Testis (tissue), 3 donors: ENCODE measurements around the gene NDUFV2. TPM values are rescaled to one million over a fixed set of nuclear protein-coding genes. Genes with fewer than 3 reads are reported as not detected.
"Not testable (repeated sequence)": the region's sequence is repeated elsewhere in the genome, so short reads cannot be mapped to it uniquely, and the experiment has no call there.

Experiments used
- DNase-seq: peaks from one replicate; pipeline ENCODE4 v3.0.0-alpha.2; 2019
- H3K27ac ChIP-seq, 2 donors: fragments of 200-600 bp; sonication (generic); one replicate each; pipeline ENCODE4 v1.5.1; 2019
- H3K27me3 ChIP-seq: fragments of 200-600 bp; sonication (generic); one replicate; pipeline ENCODE4 v1.5.1; 2019
- H3K36me3 ChIP-seq: fragments of 200-600 bp; sonication (generic); one replicate; pipeline ENCODE4 v1.5.1; 2017; ENCODE audit warnings: low read depth; ENCODE audit errors: missing control alignments
- H3K4me1 ChIP-seq: fragments of 200-600 bp; sonication (generic); one replicate; pipeline ENCODE4 v1.5.1; 2019
- H3K4me3 ChIP-seq, 2 donors: fragments of 200-600 bp; sonication (generic); one replicate each; pipeline ENCODE4 v1.5.1; 2017 to 2019
- H3K9me3 ChIP-seq: fragments of 200-600 bp; sonication (generic); one replicate; pipeline ENCODE4 v1.5.1; 2017
- CTCF ChIP-seq, 3 experiments: fragments of 450-650 bp in 2 of 3; fragments of 200-600 bp in 1 of 3; sonication (generic) in 1 of 3; IDR thresholded peaks; one replicate each; pipeline ENCODE4 v1.5.1; 2016 to 2019; ENCODE audit warnings: antibody characterized with exemption in 3 of 3, mild to moderate bottlenecking in 2 of 3, moderate library complexity in 1 of 3
- POLR2A ChIP-seq: fragments of 450-650 bp; IDR thresholded peaks from one replicate; pipeline ENCODE4 v1.6.1; 2017; ENCODE audit warnings: antibody characterized with exemption, mild to moderate bottlenecking, moderate library complexity
- WGBS, 2 donors: methylation state at CpG; one replicate each; pipeline ENCODE4 v1.1.5; 2018; 5-methylcytosine and 5-hydroxymethylcytosine counted together
- intact Hi-C: fragments of 100-400 bp; cut with DNase I; formaldehyde crosslinking; loops from one replicate; pipeline ENCODE4 v1.15.1; 2023; ENCODE audit warnings: low total_unique reads
- polyA plus RNA-seq: library from polyadenylated mRNA; stranded (reverse); fragments of 350-450 nt; fragmentation: Illumina TruSeq; extraction: RNeasy Lipid Tissue Mini Kit (QIAGEN cat#74804); gene quantifications from one replicate; pipeline ENCODE4 v1.2.3, GENCODE V29; 2014; ENCODE audit warnings: low read depth, low replicate concordance; ENCODE audit not compliant: insufficient read depth
- total RNA-seq, 2 donors: library from RNA; depleted of rRNA; stranded (reverse); fragments of >200 nt; gene quantifications; one replicate each; pipeline ENCODE4 v1.2.3, GENCODE V29; 2016

The NDUFV2 gene
- total and polyA plus RNA-seq, 3 donors from 2014 or later = 115 to 171 (median 120) TPM

DNA sequence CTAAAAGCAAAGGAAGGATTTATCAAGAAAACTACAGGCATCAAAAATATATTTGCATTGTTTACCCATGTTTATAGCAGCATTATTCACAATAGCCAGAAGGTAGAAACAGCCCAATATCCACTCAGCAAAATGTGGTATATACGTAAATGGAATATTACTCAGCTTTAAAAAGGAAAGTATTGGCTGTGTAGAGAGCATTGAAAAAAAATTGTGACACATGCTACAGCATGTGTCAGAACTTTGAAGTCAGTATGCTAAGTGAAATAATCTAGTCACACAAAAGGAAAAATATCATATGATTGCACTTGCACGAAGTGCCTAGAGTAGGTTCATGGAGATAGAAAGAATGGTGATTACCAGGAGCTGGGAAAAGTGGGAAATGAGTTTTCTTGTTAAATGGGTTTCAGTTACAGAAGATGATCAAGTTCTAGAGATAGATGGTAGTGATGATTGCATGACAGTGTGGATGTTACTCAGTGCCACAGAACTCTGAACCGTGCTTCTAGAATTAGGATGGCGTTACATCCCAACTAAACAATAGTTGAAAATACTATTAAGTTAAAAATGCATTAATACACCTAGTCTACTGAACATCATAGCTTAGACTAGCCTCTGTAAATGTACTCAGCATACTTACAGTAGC is 54.2 kb downstream of the NDUFV2 start:
- Histone ChIP-seq H3K27ac (no peak overlapping the region), H3K4me3 (no peak overlapping the region), H3K9me3 (no peaks in the 10 kb centered on the region), H3K36me3 (no peaks in the 10 kb centered on the region), H3K27me3 (no peaks in the 10 kb centered on the region), H3K4me1 (no peaks in the 10 kb centered on the region)
- intact Hi-C loops = no loop called here
- WGBS, 2 donors = 91 to 93% methylated on average over 4 of the region's 4 CpGs
- no peak for TF ChIP-seq CTCF (IDR thresholded peaks at IDR 0.05)
- DNase-seq = no peak

DNA sequence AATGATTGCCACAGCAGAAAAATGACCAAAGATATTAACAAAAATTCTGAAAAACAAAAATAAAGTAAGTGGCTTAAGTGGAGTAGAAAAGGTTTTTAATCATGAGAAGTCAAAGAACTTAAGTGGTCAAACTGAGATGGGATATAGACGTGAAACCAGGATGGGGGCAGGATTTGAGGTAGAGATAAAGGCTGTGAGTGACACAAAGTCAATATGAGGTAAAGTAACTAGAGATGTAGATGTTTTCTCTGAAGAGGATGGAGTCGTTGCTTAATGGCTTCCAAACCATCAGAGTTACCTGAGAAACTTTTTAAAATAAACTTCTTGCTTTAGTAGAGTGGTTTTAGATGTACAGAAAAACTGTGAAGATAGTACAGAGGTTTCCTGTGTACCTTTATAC is 55.3 kb downstream of the NDUFV2 start:
- H3K4me1 ChIP-seq = no peaks in the 10 kb centered on the region
- no peaks in the 10 kb centered on the region for H3K9me3 ChIP-seq
- no peaks in the 10 kb centered on the region for H3K36me3 ChIP-seq
- WGBS, 2 donors = 65 to 69% methylated on average over 2 of the region's 2 CpGs
- intact Hi-C loops = no loop called here
- DNase-seq = no peak
- H3K27me3 ChIP-seq = no peaks in the 10 kb centered on the region
- H3K4me3 ChIP-seq = no peak overlapping the region
- H3K27ac ChIP-seq = no peak overlapping the region
- TF ChIP-seq POLR2A = no peak
- TF ChIP-seq CTCF (IDR thresholded peaks at IDR 0.05) = no peak

- TF ChIP-seq POLR2A (no peak), CTCF (IDR thresholded peaks at IDR 0.05) (no peak)
- no peak for DNase-seq
- Histone ChIP-seq H3K27me3 (no peaks in the 10 kb centered on the region), H3K4me3 (no peak overlapping the region), H3K4me1 (no peaks in the 10 kb centered on the region), H3K27ac (no peak overlapping the region), H3K36me3 (no peaks in the 10 kb centered on the region), H3K9me3 (no peaks in the 10 kb centered on the region)
- WGBS, 2 donors = 92 to 99% methylated on average over 4 of the region's 4 CpGs
- intact Hi-C loops = no loop called here
These were observed 57.5 kb downstream of the NDUFV2 start for GRCh38 chr18:9160014-9160413.

GRCh38 chr18:9162663-9163062 is 60.2 kb downstream of the NDUFV2 start:
- DNase-seq, H3K36me3 ChIP-seq, H3K27me3 ChIP-seq, intact Hi-C loops, H3K4me3 ChIP-seq, H3K27ac ChIP-seq, H3K9me3 ChIP-seq, H3K4me1 ChIP-seq: not testable (repeated sequence)
- 97 to 100% methylated on average over 4 of the region's 4 CpGs for whole genome bisulfite sequencing, 2 donors

- H3K4me3 ChIP-seq, DNase-seq, intact Hi-C loops, H3K36me3 ChIP-seq, H3K27me3 ChIP-seq, H3K27ac ChIP-seq, H3K9me3 ChIP-seq, H3K4me1 ChIP-seq: not testable (repeated sequence)
These were observed 61.6 kb downstream of the NDUFV2 start for GRCh38 chr18:9164149-9164548.

- DNase-seq, H3K4me3 ChIP-seq, intact Hi-C loops, H3K36me3 ChIP-seq, H3K4me1 ChIP-seq, H3K9me3 ChIP-seq, H3K27me3 ChIP-seq, H3K27ac ChIP-seq: not testable (repeated sequence)
- 96 to 100% methylated on average over 2 to 3 of the region's 3 CpGs for WGBS, 2 donors
These were observed 63.4 kb downstream of the NDUFV2 start for GRCh38 chr18:9165883-9166282.

GRCh38 chr18:9169515-9169914 is 67.0 kb downstream of the NDUFV2 start:
- intact Hi-C loops, H3K4me1 ChIP-seq, H3K36me3 ChIP-seq, H3K9me3 ChIP-seq, H3K27me3 ChIP-seq, H3K27ac ChIP-seq, DNase-seq, H3K4me3 ChIP-seq: not testable (repeated sequence)
- WGBS, 2 donors = 93 to 98% methylated on average over 3 of the region's 3 CpGs

GRCh38 chr18:9171919-9172318 is 69.4 kb downstream of the NDUFV2 start:
- H3K36me3 ChIP-seq, H3K4me1 ChIP-seq, H3K9me3 ChIP-seq, H3K27ac ChIP-seq, H3K4me3 ChIP-seq, H3K27me3 ChIP-seq, intact Hi-C loops, DNase-seq: not testable (repeated sequence)
- 85 to 97% methylated on average over 3 of the region's 3 CpGs for WGBS, 2 donors
